ENCODE data around the gene NRG4.
"Not testable (repeated sequence)": the region's sequence is repeated elsewhere in the genome, so short reads cannot be mapped to it uniquely, and the experiment has no call there.

GRCh38 chr15:76054201-76054600, 42.0 kb upstream of the NRG4 start:
- not testable (repeated sequence) for TF ChIP-seq POLR2A, POLR2AphosphoS5, CTCF (IDR thresholded peaks at IDR 0.05)

All from transverse colon (tissue), 4 donors.